Neural progenitor cell (in vitro differentiated cells): ENCODE results near the gene KLK8. TPM values are rescaled to one million over a fixed set of nuclear protein-coding genes. Genes with fewer than 3 reads are reported as not detected.

Experiments used
- DNase-seq: peaks from one replicate; pipeline ENCODE4 v3.0.0-alpha.2; 2016; ENCODE audit warnings: low spot score
- H2AFZ ChIP-seq: fragments of 200-600 bp; sonication (generic); replicated peaks from 2 replicates; pipeline ENCODE4 v1.6.1; 2016; ENCODE audit warnings: antibody characterized with exemption
- H3F3A ChIP-seq: fragments of 200-600 bp; sonication (generic); 2 replicates; pipeline ENCODE4 v1.6.1; 2016; ENCODE audit warnings: antibody characterized with exemption, low read depth
- H3K27ac ChIP-seq: fragments of 200-600 bp; sonication (generic); 2 replicates; pipeline ENCODE4 v1.5.1; 2016; ENCODE audit warnings: mild to moderate bottlenecking
- H3K27me3 ChIP-seq: fragments of 200-600 bp; sonication (generic); 2 replicates; pipeline ENCODE4 v1.6.1; 2016; ENCODE audit warnings: mild to moderate bottlenecking, moderate library complexity
- H3K36me3 ChIP-seq: fragments of 200-600 bp; sonication (generic); 2 replicates; pipeline ENCODE4 v1.5.1; 2016
- H3K4me1 ChIP-seq: fragments of 200-600 bp; sonication (generic); 2 replicates; pipeline ENCODE4 v1.6.1; 2016; ENCODE audit warnings: mixed run types
- H3K4me2 ChIP-seq: fragments of 200-600 bp; sonication (generic); 2 replicates; pipeline ENCODE4 v1.6.1; 2016
- H3K4me3 ChIP-seq: fragments of 200-600 bp; sonication (generic); 2 replicates; pipeline ENCODE4 v1.5.1; 2016
- H3K79me2 ChIP-seq: fragments of 200-600 bp; sonication (generic); 2 replicates; pipeline ENCODE4 v1.6.1; 2016; ENCODE audit warnings: low read depth
- H3K9ac ChIP-seq: fragments of 200-600 bp; sonication (generic); 2 replicates; pipeline ENCODE4 v1.6.1; 2016
- H3K9me3 ChIP-seq: fragments of 200-600 bp; sonication (generic); 2 replicates; pipeline ENCODE4 v1.5.1; 2016; ENCODE audit warnings: low read depth
- H4K20me1 ChIP-seq: fragments of 200-600 bp; sonication (generic); 2 replicates; pipeline ENCODE4 v1.6.1; 2016; ENCODE audit warnings: low read depth
- H3K27ac Mint-ChIP-seq: 3 replicates; pipeline ENCODE4 v1.8.0; 2021; ENCODE audit warnings: mixed read lengths
- H3K27me3 Mint-ChIP-seq: 2 replicates; pipeline ENCODE4 v1.8.0; 2022; ENCODE audit warnings: low read depth, mild to moderate bottlenecking, inconsistent platforms, moderate library complexity, mixed read lengths; ENCODE audit not compliant: insufficient read depth
- H3K36me3 Mint-ChIP-seq: 3 replicates; pipeline ENCODE4 v1.8.0; 2021; ENCODE audit warnings: mixed read lengths
- H3K4me1 Mint-ChIP-seq: 3 replicates; pipeline ENCODE4 v1.8.0; 2021; ENCODE audit warnings: mixed read lengths
- H3K4me3 Mint-ChIP-seq: 3 replicates; pipeline ENCODE4 v1.8.0; 2021; ENCODE audit warnings: mild to moderate bottlenecking, moderate library complexity, mixed read lengths
- H3K9me3 Mint-ChIP-seq: 3 replicates; pipeline ENCODE4 v1.8.0; 2020; ENCODE audit warnings: mixed read lengths
- EZH2 ChIP-seq: fragments of 200-600 bp; sonication (generic); IDR thresholded peaks from 2 replicates; pipeline ENCODE4 v1.6.1; 2017; ENCODE audit warnings: antibody characterized with exemption, mild to moderate bottlenecking, moderate library complexity
- EZH2phosphoT487 ChIP-seq: fragments of 200-600 bp; sonication (generic); IDR thresholded peaks from 2 replicates; pipeline ENCODE4 v1.6.1; 2017; ENCODE audit warnings: antibody characterized with exemption
- total RNA-seq: library from RNA; depleted of rRNA; stranded (reverse); fragments of >200 nt; gene quantifications from 2 replicates; pipeline ENCODE4 v1.2.3, GENCODE V29; 2015; ENCODE audit warnings: low replicate concordance
- TF ChIP-seq, protein P1 (sequence below): fragments of 200-600 bp; sonication (generic); IDR thresholded peaks from 2 replicates; pipeline ENCODE4 v1.5.1; 2017; ENCODE audit warnings: antibody characterized with exemption, mild to moderate bottlenecking

The KLK8 gene
- total RNA-seq, 1 donor from 2014 or later, result not detected

DNA sequence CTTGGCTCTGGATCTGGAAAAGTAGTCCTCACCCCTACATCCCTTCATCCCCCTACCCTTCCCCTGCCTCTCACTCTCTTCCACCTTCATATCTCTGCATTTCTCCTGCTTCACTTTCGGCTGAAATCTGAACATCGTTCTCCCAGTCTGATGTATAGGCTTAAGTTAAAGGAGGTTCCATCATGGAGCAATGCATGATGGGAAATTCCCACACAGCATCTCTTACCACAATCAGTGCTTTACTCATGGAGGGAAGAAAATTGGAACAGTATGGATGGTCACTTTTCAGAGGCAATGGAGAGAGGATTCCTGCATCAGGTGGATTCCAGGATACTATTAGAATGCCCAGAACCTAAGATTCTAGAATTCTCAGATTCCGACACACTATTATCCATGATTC lies 6.1 kb upstream of the KLK8 start:
- H3K27me3 Mint-ChIP-seq, result peaks cover 14% of the 10 kb centered on the region
- Histone ChIP-seq H2AFZ (no peak overlapping the region), H3K9ac (no peak overlapping the region), H3K27me3 (peaks cover 50% of the 10 kb centered on the region), H3K4me2 (no peak overlapping the region), H3F3A (no peaks in the 10 kb centered on the region), H3K36me3 (no peaks in the 10 kb centered on the region), H3K4me3 (no peak overlapping the region), H3K4me1 (no peaks in the 10 kb centered on the region), H4K20me1 (no peaks in the 10 kb centered on the region), H3K9me3 (no peaks in the 10 kb centered on the region), H3K79me2 (no peaks in the 10 kb centered on the region), H3K27ac (no peak overlapping the region)
- H3K4me3 Mint-ChIP-seq, result no peak overlapping the region
- TF ChIP-seq EZH2phosphoT487 (no peak), EZH2 (no peak)
- TF ChIP-seq, protein P1, sequence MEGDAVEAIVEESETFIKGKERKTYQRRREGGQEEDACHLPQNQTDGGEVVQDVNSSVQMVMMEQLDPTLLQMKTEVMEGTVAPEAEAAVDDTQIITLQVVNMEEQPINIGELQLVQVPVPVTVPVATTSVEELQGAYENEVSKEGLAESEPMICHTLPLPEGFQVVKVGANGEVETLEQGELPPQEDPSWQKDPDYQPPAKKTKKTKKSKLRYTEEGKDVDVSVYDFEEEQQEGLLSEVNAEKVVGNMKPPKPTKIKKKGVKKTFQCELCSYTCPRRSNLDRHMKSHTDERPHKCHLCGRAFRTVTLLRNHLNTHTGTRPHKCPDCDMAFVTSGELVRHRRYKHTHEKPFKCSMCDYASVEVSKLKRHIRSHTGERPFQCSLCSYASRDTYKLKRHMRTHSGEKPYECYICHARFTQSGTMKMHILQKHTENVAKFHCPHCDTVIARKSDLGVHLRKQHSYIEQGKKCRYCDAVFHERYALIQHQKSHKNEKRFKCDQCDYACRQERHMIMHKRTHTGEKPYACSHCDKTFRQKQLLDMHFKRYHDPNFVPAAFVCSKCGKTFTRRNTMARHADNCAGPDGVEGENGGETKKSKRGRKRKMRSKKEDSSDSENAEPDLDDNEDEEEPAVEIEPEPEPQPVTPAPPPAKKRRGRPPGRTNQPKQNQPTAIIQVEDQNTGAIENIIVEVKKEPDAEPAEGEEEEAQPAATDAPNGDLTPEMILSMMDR, result no peak
- no peaks in the 10 kb centered on the region for H3K36me3 Mint-ChIP-seq
- H3K9me3 Mint-ChIP-seq, result no peaks in the 10 kb centered on the region
- no peaks in the 10 kb centered on the region for H3K4me1 Mint-ChIP-seq
- no peak overlapping the region for H3K27ac Mint-ChIP-seq
- no peak for DNase-seq

DNA sequence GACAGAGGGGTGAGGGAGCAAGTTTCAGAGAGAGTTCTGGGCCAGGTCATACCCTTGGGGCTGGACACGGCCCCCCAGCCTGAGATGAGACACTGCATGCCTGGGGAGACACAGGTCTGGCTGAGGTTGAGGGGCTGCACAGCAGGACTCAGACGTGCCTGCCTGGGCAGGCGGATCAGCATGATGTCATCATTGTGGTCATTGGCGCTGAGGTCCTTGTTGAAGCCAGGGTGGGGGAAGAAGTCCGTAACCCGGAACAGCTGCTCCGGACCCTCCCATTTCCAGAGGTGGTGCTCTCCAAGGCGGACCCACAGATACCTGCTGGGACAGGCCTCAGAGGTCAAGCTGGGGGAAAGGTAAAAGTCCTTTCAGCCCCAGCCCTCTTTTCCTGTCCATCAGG lies 5.0 kb upstream of the KLK8 start:
- H3K4me3 Mint-ChIP-seq, result no peak overlapping the region
- Histone ChIP-seq H2AFZ (no peak overlapping the region), H3K9me3 (no peaks in the 10 kb centered on the region), H3K27ac (no peak overlapping the region), H3F3A (no peaks in the 10 kb centered on the region), H3K4me3 (no peak overlapping the region), H3K27me3 (peaks cover 50% of the 10 kb centered on the region), H4K20me1 (no peaks in the 10 kb centered on the region), H3K79me2 (no peaks in the 10 kb centered on the region), H3K36me3 (no peaks in the 10 kb centered on the region), H3K4me1 (peaks cover 9% of the 10 kb centered on the region), H3K9ac (no peak overlapping the region), H3K4me2 (no peak overlapping the region)
- H3K27ac Mint-ChIP-seq, result no peak overlapping the region
- H3K36me3 Mint-ChIP-seq, result no peaks in the 10 kb centered on the region
- DNase-seq, result no peak
- peaks cover 19% of the 10 kb centered on the region for H3K27me3 Mint-ChIP-seq
- no peaks in the 10 kb centered on the region for H3K9me3 Mint-ChIP-seq
- peaks cover 10% of the 10 kb centered on the region for H3K4me1 Mint-ChIP-seq
- TF ChIP-seq EZH2phosphoT487 (no peak), EZH2 (no peak)
- TF ChIP-seq, protein P1, result no peak

DNA sequence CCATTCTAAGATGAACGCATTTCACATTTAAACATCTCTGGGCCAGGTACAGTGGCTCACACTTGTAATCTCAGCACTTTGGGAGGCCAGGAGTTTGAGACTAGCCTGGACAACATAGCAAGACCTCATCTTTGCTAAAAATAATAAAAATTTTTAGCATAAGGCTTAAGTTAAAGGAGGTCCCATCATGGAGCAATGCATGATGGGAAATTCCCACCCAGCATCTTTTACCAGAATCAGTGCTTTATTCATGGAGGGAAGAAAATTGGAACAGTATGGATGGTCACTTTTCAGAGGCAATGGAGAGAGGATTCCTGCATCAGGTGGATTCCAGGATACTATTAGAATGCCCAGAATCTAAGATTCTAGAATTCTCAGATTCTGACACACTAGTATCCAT lies 3.8 kb upstream of the KLK8 start:
- Histone ChIP-seq H3K4me3 (no peak overlapping the region), H3K4me1 (peaks cover 11% of the 10 kb centered on the region), H3K27me3 (peaks cover 47% of the 10 kb centered on the region), H4K20me1 (no peaks in the 10 kb centered on the region), H3K36me3 (no peaks in the 10 kb centered on the region), H2AFZ (no peak overlapping the region), H3K9me3 (no peaks in the 10 kb centered on the region), H3K9ac (no peak overlapping the region), H3K79me2 (no peaks in the 10 kb centered on the region), H3F3A (no peaks in the 10 kb centered on the region), H3K27ac (no peak overlapping the region), H3K4me2 (no peak overlapping the region)
- H3K9me3 Mint-ChIP-seq, result no peaks in the 10 kb centered on the region
- H3K36me3 Mint-ChIP-seq, result no peaks in the 10 kb centered on the region
- peaks cover 15% of the 10 kb centered on the region for H3K27me3 Mint-ChIP-seq
- no peak overlapping the region for H3K4me3 Mint-ChIP-seq
- TF ChIP-seq EZH2 (no peak), EZH2phosphoT487 (no peak)
- TF ChIP-seq, protein P1, result no peak
- DNase-seq, result no peak
- peaks cover 17% of the 10 kb centered on the region for H3K4me1 Mint-ChIP-seq
- no peak overlapping the region for H3K27ac Mint-ChIP-seq

DNA sequence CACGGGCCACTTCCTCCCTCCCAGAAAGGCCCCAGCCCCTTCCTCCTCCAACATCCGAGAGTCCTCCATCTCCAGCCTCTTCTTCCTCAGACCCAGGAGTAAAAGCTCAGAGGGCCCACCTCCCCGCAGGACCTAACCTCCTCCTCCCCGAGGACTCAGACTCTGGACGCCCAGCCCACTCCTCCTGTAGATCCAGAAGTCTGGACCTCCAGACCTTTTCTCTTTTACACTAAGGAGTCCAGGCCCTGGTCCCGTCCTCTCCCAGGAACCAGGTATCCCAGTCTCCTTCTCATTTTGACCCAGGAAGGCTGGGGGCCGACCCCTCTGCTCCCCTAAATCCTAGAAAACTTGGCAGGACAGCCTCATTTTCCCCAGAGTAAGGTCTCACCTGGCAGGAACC lies 1.9 kb upstream of the KLK8 start:
- Mint-ChIP-seq H3K27ac (no peak overlapping the region), H3K9me3 (no peaks in the 10 kb centered on the region), H3K4me1 (peaks cover 17% of the 10 kb centered on the region), H3K4me3 (no peak overlapping the region), H3K36me3 (no peaks in the 10 kb centered on the region), H3K27me3 (peaks cover 19% of the 10 kb centered on the region)
- no peak overlapping the region for H3K4me2 ChIP-seq
- H3K27me3 ChIP-seq, result peaks cover 37% of the 10 kb centered on the region
- no peak overlapping the region for H3K9ac ChIP-seq
- TF ChIP-seq, protein P1, result no peak
- TF ChIP-seq EZH2phosphoT487 (no peak), EZH2 (no peak)
- DNase-seq, result no peak
- no peaks in the 10 kb centered on the region for H3K9me3 ChIP-seq
- no peaks in the 10 kb centered on the region for H3F3A ChIP-seq
- no peaks in the 10 kb centered on the region for H3K79me2 ChIP-seq
- H2AFZ ChIP-seq, result no peak overlapping the region
- H3K4me1 ChIP-seq, result peaks cover 11% of the 10 kb centered on the region
- no peak overlapping the region for H3K27ac ChIP-seq
- no peak overlapping the region for H3K4me3 ChIP-seq
- H4K20me1 ChIP-seq, result no peaks in the 10 kb centered on the region
- H3K36me3 ChIP-seq, result no peaks in the 10 kb centered on the region
